Activated naive CD8-positive, alpha-beta T cell treated with anti-CD3 and anti-CD28 coated beads, Interleukin-2, amount 10 ng/mL, durations not matched to agents 7 days and 5 days (primary cell): ENCODE data around the gene USP21. TPM values are rescaled to one million over a fixed set of nuclear protein-coding genes. Genes with fewer than 3 reads are reported as not detected.

Experiments used
- ATAC-seq: fragments of 150-1000 bp; cut with Tn5 transposase; one replicate; pipeline ENCODE4 v1.10.0; 2021; ENCODE audit warnings: low read depth, moderate library complexity
- POLR2A ChIA-PET: fragments of 350-600 bp; sonication (Branson Sonifier 250); formaldehyde crosslinking; loops from one replicate; lab custom pipeline; 2021; ENCODE audit warnings: antibody characterized with exemption; lab: Charles Lee
- DNase-seq: peaks from one replicate; pipeline ENCODE4 v3.0.0; 2021
- H3K27ac Mint-ChIP-seq: one replicate; pipeline ENCODE4 v1.8.0; 2022; ENCODE audit warnings: mild to moderate bottlenecking, mixed read lengths
- H3K27me3 Mint-ChIP-seq: one replicate; pipeline ENCODE4 v1.8.0; 2022; ENCODE audit warnings: mild to moderate bottlenecking, moderate library complexity, mixed read lengths
- H3K36me3 Mint-ChIP-seq: one replicate; pipeline ENCODE4 v1.8.0; 2021; ENCODE audit warnings: mild to moderate bottlenecking, mixed read lengths
- H3K4me1 Mint-ChIP-seq: one replicate; pipeline ENCODE4 v1.8.0; 2021; ENCODE audit warnings: mixed read lengths
- H3K4me3 Mint-ChIP-seq: one replicate; pipeline ENCODE4 v1.8.0; 2022; ENCODE audit warnings: mild to moderate bottlenecking, moderate library complexity, mixed read lengths
- H3K9me3 Mint-ChIP-seq: one replicate; pipeline ENCODE4 v1.8.0; 2021; ENCODE audit warnings: mixed read lengths
- total RNA-seq, 2 experiments: library from RNA; stranded (reverse); gene quantifications; one replicate each; pipeline ENCODE4 v1.2.3, GENCODE V29; 2021

Gene USP21
- total RNA-seq, 2 experiments from 2014 or later: 40.7 to 46.8 TPM

DNA sequence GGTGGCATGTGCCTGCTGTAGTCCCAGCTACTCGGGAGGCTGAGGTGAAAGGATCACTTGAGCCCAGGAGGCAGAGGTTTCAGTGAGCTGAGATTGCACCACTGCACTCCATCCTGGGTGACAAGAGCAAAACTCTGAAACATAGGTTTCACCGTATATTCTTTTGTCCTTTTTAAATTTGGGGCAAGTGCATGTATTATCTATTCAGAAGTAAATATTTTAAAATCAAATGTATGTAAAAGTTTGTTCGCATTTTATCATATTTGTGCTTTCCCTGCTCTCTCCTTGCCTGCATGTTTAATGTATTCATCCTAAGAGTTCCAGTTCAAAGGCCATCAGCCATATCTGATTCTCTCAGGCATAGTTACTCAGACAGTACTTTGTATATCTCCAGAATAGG lies 13.5 kb upstream of the USP21 start:
- Mint-ChIP-seq H3K36me3 (no peaks in the 10 kb centered on the region), H3K4me1 (no peaks in the 10 kb centered on the region), H3K27me3 (no peaks in the 10 kb centered on the region), H3K4me3 (no peak overlapping the region), H3K9me3 (no peaks in the 10 kb centered on the region), H3K27ac (no peak overlapping the region)
- DNase-seq (no peak), ATAC-seq (no peak)
- POLR2A ChIA-PET: interaction anchor here (0.6 kb wide), 1 partner anchor 459 kb away, joined by 5 read pairs; no protein-coding TSS in a partner anchor

DNA sequence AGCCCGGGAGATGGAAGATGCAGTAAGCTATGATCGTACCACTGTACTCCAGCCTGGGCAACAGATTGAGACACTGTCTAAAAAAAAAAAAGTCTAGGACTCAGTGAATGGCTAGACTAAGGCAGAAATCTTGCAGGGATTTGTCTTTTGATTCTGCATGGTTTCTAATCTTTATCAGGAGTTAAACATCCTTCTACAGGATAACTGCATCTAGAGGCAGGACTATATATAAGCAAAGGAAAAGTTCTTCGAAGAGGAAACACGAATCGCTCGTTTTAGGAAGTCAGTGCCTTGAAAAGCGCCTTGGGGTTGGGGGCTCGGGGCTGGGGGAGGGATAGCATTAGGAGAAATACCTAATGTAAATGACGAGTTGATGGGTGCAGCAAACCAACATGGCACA lies 6.1 kb upstream of the USP21 start:
- POLR2A ChIA-PET: interaction anchor here (0.7 to 3.2 kb wide), 15 partner anchors 13 to 153 kb away, joined by 3 to 37 read pairs (median 6); partner anchors contain the start of genes ARHGAP30, B4GALT3, DEDD and F11R
- peak overlapping the region; percentile 100 for H3K27ac Mint-ChIP-seq
- no peaks in the 10 kb centered on the region for H3K9me3 Mint-ChIP-seq
- DNase-seq (no peak), ATAC-seq (peak; percentile 6)
- H3K4me3 Mint-ChIP-seq: peak overlapping the region; percentile 99
- H3K27me3 Mint-ChIP-seq: no peaks in the 10 kb centered on the region
- peaks cover 13% of the 10 kb centered on the region for H3K36me3 Mint-ChIP-seq
- H3K4me1 Mint-ChIP-seq: peaks cover 13% of the 10 kb centered on the region

DNA sequence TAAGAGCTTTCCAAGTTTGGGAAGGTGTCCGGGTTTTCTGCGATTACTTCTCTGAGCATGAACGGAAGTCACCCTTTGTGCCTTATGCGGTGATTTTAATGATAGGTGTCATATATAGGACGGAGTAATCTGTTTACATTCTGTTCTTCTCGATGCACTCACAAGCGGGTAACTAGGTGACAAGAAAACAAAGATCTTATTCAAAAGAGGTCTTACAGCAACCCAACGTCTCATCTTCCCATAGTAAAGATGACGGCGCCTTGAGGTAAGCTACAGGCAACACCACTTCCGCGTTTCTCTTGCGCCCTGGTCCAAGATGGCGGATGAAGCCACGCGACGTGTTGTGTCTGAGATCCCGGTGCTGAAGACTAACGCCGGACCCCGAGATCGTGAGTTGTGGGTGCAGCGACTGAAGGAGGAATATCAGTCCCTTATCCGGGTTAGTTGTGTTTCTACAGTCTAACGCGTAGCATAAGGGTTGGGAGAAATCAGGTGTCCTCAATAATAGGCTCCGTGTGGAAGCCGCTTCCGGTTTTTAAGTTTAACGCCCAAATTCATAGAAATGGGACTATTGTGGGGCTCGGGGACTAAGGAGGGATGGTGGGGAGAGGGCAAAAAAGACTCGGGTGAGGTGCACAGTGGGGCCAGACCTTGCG lies 5.5 kb upstream of the USP21 start, which contains the start of gene UFC1:
Gene UFC1, plus strand, starts transcription at position 297 of the 656 bp plus-strand sequence. Its CDS starts 20 bp downstream, at position 317.
- Mint-ChIP-seq H3K4me1 (peaks cover 19% of the 10 kb centered on the region), H3K27ac (peak within 1 kb of the TSS; percentile 100), H3K27me3 (no peaks in the 10 kb centered on the region), H3K36me3 (peaks cover 13% of the 10 kb centered on the region), H3K9me3 (no peaks in the 10 kb centered on the region), H3K4me3 (peak within 1 kb of the TSS; percentile 99)
- peak; percentile 95 for ATAC-seq
- POLR2A ChIA-PET: interaction anchor here (0.7 to 3.2 kb wide), 16 partner anchors 12 to 152 kb away, joined by 3 to 37 read pairs (median 6); partner anchors contain the start of genes ARHGAP30, B4GALT3, DEDD and F11R
- peak; percentile 80 for DNase-seq

DNA sequence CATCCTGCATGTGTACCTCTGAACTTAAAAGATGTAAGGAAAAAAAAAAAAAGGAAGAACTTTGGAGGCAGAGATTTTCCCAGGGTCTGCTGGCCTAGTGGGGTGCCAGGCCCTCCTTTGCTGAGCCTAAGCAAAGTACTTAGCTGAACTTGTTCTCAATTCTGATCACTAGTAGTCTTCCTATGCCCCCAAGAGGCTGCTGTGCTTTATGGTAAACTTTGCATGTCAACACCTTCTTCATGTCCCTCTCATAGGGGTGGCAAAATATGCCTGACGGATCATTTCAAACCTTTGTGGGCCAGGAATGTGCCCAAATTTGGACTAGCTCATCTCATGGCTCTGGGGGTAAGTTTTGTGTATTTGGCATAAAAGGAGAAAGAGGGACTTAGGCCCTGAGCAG lies 1.4 kb upstream of the USP21 start:
- Mint-ChIP-seq H3K9me3 (no peaks in the 10 kb centered on the region), H3K27me3 (no peaks in the 10 kb centered on the region), H3K27ac (peak overlapping the region; percentile 21), H3K4me3 (no peak overlapping the region), H3K36me3 (peaks cover 18% of the 10 kb centered on the region), H3K4me1 (peaks cover 30% of the 10 kb centered on the region)
- DNase-seq (no peak), ATAC-seq (no peak)
- POLR2A ChIA-PET: interaction anchor here (0.7 kb wide), 1 partner anchor 457 kb away, joined by 3 read pairs; no protein-coding TSS in a partner anchor

DNA sequence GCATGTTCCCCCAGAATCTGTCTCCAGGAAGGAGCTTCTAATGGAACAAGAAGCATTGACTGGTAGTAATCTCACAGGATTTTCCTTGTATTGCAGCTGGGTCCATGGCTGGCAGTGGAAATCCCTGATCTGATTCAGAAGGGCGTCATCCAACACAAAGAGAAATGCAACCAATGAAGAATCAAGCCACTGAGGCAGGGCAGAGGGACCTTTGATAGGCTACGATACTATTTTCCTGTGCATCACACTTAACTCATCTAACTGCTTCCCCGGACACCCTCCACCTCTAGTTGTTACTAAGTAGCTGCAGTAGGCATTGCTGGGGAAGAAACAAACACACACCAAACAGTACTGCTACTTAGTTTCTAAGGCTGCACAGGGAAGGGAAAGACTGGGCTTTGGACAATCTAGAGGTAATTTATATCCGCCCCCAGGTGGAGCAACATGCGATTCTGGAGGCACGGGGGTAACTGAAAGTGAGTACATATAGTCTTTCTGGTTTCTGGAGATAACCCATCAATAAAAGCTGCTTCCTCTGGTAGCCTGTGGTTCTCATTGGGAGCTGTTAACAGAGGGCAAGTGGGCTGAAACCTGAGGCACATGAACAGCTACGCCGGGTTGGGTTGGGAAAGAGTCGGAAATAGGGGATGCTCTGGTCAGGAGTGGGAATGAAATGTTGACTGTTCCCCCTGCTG lies 837 bp upstream of the USP21 start:
- H3K36me3 Mint-ChIP-seq: peaks cover 22% of the 10 kb centered on the region
- no peaks in the 10 kb centered on the region for H3K27me3 Mint-ChIP-seq

DNA sequence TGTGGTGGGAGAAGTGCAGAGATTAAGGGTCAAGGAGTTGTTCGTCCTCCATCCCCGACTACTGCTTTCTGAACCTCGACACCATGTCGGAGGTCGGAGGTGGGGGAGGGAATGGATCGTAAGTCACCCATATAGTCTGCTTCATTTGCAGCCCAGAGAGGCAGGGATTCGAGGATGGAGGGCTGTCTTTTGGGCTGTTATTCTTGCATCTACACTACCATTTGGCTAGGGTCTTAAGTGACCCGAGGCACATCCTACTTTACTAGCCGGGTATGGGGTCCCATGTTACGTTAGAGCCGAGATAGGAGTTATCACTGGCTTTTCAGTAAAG lies 578 bp downstream of the USP21 start:
- Mint-ChIP-seq H3K4me3 (peak overlapping the region; percentile 94), H3K27me3 (no peaks in the 10 kb centered on the region), H3K9me3 (no peaks in the 10 kb centered on the region), H3K36me3 (peaks cover 22% of the 10 kb centered on the region), H3K4me1 (peaks cover 33% of the 10 kb centered on the region), H3K27ac (peak overlapping the region; percentile 93)
- ATAC-seq: no peak
- no peak for DNase-seq
- POLR2A ChIA-PET: no interaction called here

More for the DNA sequence above, 837 bp upstream of the USP21 start:
- Mint-ChIP-seq H3K27ac (peak overlapping the region; percentile 93), H3K9me3 (no peaks in the 10 kb centered on the region), H3K4me1 (peaks cover 33% of the 10 kb centered on the region), H3K4me3 (peak overlapping the region; percentile 94)
- DNase-seq (no peak), ATAC-seq (no peak)
- POLR2A ChIA-PET: interaction anchor here (0.7 kb wide), 1 partner anchor 458 kb away, joined by 3 read pairs; no protein-coding TSS in a partner anchor

DNA sequence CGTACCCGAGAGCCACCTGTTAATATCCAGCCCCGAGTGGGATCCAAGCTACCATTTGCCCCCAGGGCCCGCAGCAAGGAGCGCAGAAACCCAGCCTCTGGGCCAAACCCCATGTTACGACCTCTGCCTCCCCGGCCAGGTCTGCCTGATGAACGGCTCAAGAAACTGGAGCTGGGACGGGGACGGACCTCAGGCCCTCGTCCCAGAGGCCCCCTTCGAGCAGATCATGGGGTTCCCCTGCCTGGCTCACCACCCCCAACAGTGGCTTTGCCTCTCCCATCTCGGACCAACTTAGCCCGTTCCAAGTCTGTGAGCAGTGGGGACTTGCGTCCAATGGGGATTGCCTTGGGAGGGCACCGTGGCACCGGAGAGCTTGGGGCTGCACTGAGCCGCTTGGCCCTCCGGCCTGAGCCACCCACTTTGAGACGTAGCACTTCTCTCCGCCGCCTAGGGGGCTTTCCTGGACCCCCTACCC lies 1.4 kb downstream of the USP21 start:
- H3K36me3 Mint-ChIP-seq: peaks cover 18% of the 10 kb centered on the region
- H3K9me3 Mint-ChIP-seq: no peaks in the 10 kb centered on the region
- POLR2A ChIA-PET: no interaction called here
- peak overlapping the region; percentile 94 for H3K4me3 Mint-ChIP-seq
- peaks cover 30% of the 10 kb centered on the region for H3K4me1 Mint-ChIP-seq
- peak overlapping the region; percentile 93 for H3K27ac Mint-ChIP-seq
- ATAC-seq (no peak), DNase-seq (no peak)
- no peaks in the 10 kb centered on the region for H3K27me3 Mint-ChIP-seq

DNA sequence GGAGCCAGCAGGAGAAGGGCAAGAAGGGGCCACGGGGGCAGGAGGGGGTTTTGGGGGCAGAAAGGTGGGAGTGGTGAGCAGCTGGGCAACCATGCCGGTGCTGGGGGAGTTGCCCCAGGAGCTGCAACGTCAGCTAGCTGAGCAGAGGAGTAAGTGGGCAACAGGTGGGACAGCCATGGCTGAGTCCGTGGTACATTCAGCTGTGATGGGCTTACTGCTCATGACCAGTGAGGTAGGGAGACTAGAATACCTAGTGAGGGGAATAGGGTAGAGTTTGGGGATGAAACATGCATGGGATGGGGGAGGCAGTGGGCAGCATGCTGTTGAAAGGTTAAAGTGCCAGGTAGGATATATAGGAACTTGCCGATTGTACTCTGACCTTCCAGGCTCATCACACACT lies 2.4 kb downstream of the USP21 start:
- no peak for ATAC-seq
- H3K9me3 Mint-ChIP-seq: no peaks in the 10 kb centered on the region
- H3K4me3 Mint-ChIP-seq: no peak overlapping the region
- peaks cover 18% of the 10 kb centered on the region for H3K36me3 Mint-ChIP-seq
- peaks cover 30% of the 10 kb centered on the region for H3K4me1 Mint-ChIP-seq
- H3K27me3 Mint-ChIP-seq: no peaks in the 10 kb centered on the region
- POLR2A ChIA-PET: interaction anchor here (1.8 kb wide), 1 partner anchor 21 kb away, joined by 6 read pairs; no protein-coding TSS in a partner anchor
- H3K27ac Mint-ChIP-seq: no peak overlapping the region
- no peak for DNase-seq

DNA sequence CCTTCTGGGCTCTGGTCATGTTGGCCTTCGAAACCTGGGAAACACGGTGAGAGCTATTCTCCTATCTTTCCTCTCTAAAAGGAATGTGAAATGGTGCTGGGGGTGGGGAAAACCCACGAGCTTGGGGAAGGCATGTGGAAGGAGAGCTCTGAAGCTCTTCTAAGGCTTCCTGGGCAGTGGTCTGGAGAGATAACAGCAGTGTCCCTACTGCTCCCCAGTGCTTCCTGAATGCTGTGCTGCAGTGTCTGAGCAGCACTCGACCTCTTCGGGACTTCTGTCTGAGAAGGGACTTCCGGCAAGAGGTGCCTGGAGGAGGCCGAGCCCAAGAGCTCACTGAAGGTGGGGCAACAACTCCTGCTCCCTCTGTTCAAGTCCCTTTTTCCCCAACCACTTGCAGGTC lies 2.8 kb downstream of the USP21 start:
- Mint-ChIP-seq H3K27ac (no peak overlapping the region), H3K9me3 (no peaks in the 10 kb centered on the region), H3K4me1 (peaks cover 32% of the 10 kb centered on the region), H3K4me3 (no peak overlapping the region), H3K27me3 (no peaks in the 10 kb centered on the region), H3K36me3 (peaks cover 16% of the 10 kb centered on the region)
- ATAC-seq (no peak), DNase-seq (no peak)
- POLR2A ChIA-PET: interaction anchor here (1.8 kb wide), 1 partner anchor 20 kb away, joined by 6 read pairs; no protein-coding TSS in a partner anchor

DNA sequence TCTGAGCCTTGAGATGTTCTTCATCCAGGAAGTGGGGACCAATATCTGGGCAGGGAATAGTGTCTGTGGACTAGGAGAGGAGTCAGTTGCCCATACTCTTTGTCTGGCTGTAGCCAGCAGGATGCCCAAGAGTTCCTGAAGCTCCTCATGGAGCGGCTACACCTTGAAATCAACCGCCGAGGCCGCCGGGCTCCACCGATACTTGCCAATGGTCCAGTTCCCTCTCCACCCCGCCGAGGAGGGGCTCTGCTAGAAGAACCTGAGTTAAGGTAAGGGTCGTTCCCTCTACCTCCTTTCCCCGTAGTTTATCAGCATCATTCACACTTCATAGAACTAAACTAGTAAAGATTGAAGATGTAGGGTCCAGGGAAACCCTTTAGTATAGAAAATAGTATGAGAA lies 3.5 kb downstream of the USP21 start:
- Mint-ChIP-seq H3K27ac (peak overlapping the region; percentile 58), H3K4me3 (no peak overlapping the region), H3K4me1 (peaks cover 35% of the 10 kb centered on the region), H3K36me3 (peaks cover 10% of the 10 kb centered on the region), H3K27me3 (no peaks in the 10 kb centered on the region), H3K9me3 (no peaks in the 10 kb centered on the region)
- POLR2A ChIA-PET: interaction anchor here (1.8 kb wide), 1 partner anchor 20 kb away, joined by 6 read pairs; no protein-coding TSS in a partner anchor
- ATAC-seq: no peak
- DNase-seq: no peak

DNA sequence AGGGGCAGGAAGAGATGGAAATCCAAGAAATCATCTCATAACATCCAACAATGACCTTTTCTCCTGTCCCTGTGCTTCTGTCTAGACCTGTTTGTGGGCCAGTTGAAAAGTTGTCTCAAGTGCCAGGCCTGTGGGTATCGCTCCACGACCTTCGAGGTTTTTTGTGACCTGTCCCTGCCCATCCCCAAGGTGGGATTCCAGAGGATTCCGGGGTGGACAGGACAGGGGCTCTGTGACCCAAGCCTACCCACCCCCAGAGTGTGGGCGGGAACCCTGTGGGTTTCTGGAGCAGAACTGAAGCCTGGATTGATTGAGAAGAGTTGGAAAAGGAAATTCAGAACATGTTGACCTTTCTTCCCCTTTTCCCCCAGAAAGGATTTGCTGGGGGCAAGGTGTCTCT lies 4.5 kb downstream of the USP21 start:
- no peaks in the 10 kb centered on the region for H3K9me3 Mint-ChIP-seq
- H3K4me3 Mint-ChIP-seq: no peak overlapping the region
- peaks cover 33% of the 10 kb centered on the region for H3K4me1 Mint-ChIP-seq
- ATAC-seq (no peak), DNase-seq (no peak)
- H3K27ac Mint-ChIP-seq: peak overlapping the region; percentile 58
- POLR2A ChIA-PET: no interaction called here
- H3K36me3 Mint-ChIP-seq: peaks cover 10% of the 10 kb centered on the region
- no peaks in the 10 kb centered on the region for H3K27me3 Mint-ChIP-seq

DNA sequence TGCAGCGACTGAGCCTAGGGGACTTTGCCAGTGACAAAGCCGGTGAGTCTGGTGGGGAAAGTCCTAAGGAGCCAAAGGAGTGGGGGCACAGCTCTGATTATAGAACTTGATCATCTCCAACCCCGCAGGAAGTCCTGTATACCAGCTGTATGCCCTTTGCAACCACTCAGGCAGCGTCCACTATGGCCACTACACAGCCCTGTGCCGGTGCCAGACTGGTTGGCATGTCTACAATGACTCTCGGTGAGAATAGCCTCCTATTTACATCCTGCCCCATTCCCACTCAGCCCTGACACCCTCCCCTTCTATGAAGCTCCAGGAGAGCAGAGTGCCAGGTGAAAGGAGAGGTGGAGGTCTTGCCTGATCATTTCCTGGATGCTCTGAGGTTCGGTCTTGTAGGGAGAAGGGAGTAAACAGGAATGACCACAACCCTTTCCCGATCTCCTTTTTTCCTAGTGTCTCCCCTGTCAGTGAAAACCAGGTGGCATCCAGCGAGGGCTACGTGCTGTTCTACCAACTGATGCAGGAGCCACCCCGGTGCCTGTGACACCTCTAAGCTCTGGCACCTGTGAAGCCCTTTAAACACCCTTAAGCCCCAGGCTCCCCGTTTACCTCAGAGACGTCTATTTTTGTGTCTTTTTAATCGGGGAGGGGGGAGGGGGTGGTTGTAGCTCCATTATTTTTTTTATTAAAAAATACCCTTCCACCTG lies 5.8 kb downstream of the USP21 start:
- H3K4me3 Mint-ChIP-seq: peak overlapping the region; percentile 18
- ATAC-seq (no peak), DNase-seq (no peak)
- peaks cover 32% of the 10 kb centered on the region for H3K4me1 Mint-ChIP-seq
- POLR2A ChIA-PET: interaction anchor here (0.6 to 3.5 kb wide), 17 partner anchors 8 to 217 kb away, joined by 3 to 37 read pairs (median 8); partner anchors contain the start of genes ADAMTS4, ARHGAP30, B4GALT3 and DEDD
- H3K9me3 Mint-ChIP-seq: no peaks in the 10 kb centered on the region
- H3K27me3 Mint-ChIP-seq: no peaks in the 10 kb centered on the region
- H3K36me3 Mint-ChIP-seq: peaks cover 13% of the 10 kb centered on the region
- H3K27ac Mint-ChIP-seq: peak overlapping the region; percentile 81
